Measurements from ENCODE around the gene MTCL3.

Gene MTCL3

DNA sequence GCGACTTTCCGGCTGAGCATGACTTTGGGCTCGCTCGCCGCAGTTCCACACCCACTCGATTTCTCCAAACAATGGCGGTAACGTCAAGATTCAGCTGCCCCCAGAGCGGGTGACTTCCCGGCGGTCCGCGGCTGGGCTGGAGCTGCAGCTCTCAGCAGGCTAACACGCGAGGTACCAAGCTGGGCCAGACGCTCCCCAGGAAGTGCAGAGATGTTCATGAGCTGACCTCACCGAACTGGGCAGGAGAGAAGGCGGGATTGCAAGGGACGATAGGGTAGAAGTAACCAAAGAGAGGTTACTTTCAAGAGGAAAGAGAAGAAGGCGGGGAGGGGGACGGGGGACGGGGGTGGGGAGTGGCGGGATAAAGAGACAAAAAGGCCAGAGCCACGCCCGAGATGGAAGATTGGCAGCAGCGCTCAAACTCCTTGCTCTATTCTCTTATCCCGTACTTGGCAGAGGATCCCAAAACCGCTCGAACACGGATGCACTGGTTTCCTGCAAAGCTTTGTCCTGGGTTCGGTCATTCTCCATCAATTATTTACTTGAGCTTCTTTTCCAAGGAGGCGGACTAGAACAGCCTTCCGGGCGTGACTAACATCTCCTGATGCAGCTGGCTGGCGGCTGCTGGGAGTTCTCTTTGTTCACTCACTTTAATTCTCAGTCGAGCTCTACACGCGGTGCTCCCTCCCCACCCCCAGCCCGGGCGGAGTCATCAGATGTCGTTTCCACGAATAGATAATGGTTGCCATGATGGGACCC lies at the start of gene MTCL3:
Gene MTCL3, minus strand, starts transcription at position 626 of the 759 bp plus-strand sequence.
- POLR2A ChIA-PET, result interaction anchor here (0.8 to 1.2 kb wide), 3 partner anchors 11 to 25 kb away, joined by 3 read pairs; no protein-coding TSS in a partner anchor
- ATAC-seq (no peak), DNase-seq (peak; percentile 54)
- CTCF ChIA-PET, result interaction anchor here (0.6 to 7.9 kb wide), 11 partner anchors 8 to 1554 kb away, joined by 3 to 86 read pairs (median 4); no protein-coding TSS in a partner anchor
- Mint-ChIP-seq H3K27me3 (peaks cover 43% of the 10 kb centered on the region), H3K9me3 (no peaks in the 10 kb centered on the region), H3K36me3 (ENCODE audit: low read depth) (peaks cover 2% of the 10 kb centered on the region), H3K4me1 (ENCODE audit: low read depth) (peaks cover 26% of the 10 kb centered on the region), H3K4me3 (peak within 1 kb of the TSS; percentile 74), H3K27ac (peak within 1 kb of the TSS; percentile 41)
- TF ChIP-seq CTCF (IDR thresholded peaks at IDR 0.05), result no peak
- intact Hi-C loops (cut with micrococcal nuclease), result loop anchor here (10.0 kb wide), 1 partner anchor 174 kb away; the partner anchor contains the start of gene ECHDC1

GRCh38 chr6:127567476-127567875 lies 48.3 kb upstream of the MTCL3 start:
- no peaks in the 10 kb centered on the region for H3K36me3 Mint-ChIP-seq (ENCODE audit: low read depth)
- peaks cover 11% of the 10 kb centered on the region for H3K4me1 Mint-ChIP-seq (ENCODE audit: low read depth)
- H3K4me3 Mint-ChIP-seq, result no peak overlapping the region
- no peaks in the 10 kb centered on the region for H3K9me3 Mint-ChIP-seq
- H3K27ac Mint-ChIP-seq, result no peak overlapping the region
- ATAC-seq (no peak), DNase-seq (no peak)
- no peak for TF ChIP-seq CTCF (IDR thresholded peaks at IDR 0.05)
- CTCF ChIA-PET, result no interaction called here
- intact Hi-C loops (cut with micrococcal nuclease), result no loop called here
- H3K27me3 Mint-ChIP-seq, result peaks cover 8% of the 10 kb centered on the region
- POLR2A ChIA-PET, result interaction anchor here (0.7 kb wide), 1 partner anchor 151 kb away, joined by 4 read pairs; no protein-coding TSS in a partner anchor

GRCh38 chr6:127566651-127567050 lies 47.5 kb upstream of the MTCL3 start:
- intact Hi-C loops (cut with micrococcal nuclease), result no loop called here
- CTCF ChIA-PET, result no interaction called here
- peaks cover 9% of the 10 kb centered on the region for H3K27me3 Mint-ChIP-seq

DNA sequence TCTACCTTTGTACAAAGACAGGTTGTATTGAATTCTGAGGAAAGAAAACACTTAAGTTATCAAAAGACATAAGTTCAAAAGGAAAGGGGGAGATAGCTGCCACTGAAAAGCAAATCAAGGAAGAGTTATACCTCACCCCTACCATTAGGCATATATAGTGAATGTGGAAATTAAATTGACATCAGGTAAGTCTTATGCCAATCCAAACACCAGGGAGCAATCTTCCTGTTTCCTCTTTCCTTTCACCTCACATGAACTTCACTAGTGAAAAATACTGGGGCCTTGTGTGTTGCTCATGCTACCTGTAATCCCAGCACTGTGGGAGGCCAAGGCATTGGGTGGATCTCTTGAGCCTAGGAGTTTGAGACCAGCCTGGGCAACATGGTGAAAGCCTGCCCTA lies 47.0 kb upstream of the MTCL3 start:
- no peaks in the 10 kb centered on the region for H3K9me3 Mint-ChIP-seq
- ChIA-PET POLR2A (no interaction called here), CTCF (interaction anchor here (1.4 kb wide), 1 partner anchor 50 kb away, joined by 6 read pairs; no protein-coding TSS in a partner anchor)
- no peaks in the 10 kb centered on the region for H3K36me3 Mint-ChIP-seq (ENCODE audit: low read depth)
- H3K4me1 Mint-ChIP-seq (ENCODE audit: low read depth), result peaks cover 7% of the 10 kb centered on the region
- DNase-seq (no peak), ATAC-seq (no peak)
- H3K4me3 Mint-ChIP-seq, result no peak overlapping the region
- intact Hi-C loops (cut with micrococcal nuclease), result no loop called here
- TF ChIP-seq CTCF (IDR thresholded peaks at IDR 0.05), result no peak
- peaks cover 10% of the 10 kb centered on the region for H3K27me3 Mint-ChIP-seq
- no peak overlapping the region for H3K27ac Mint-ChIP-seq

More at GRCh38 chr6:127566651-127567050, 47.5 kb upstream of the MTCL3 start:
- Mint-ChIP-seq H3K9me3 (no peaks in the 10 kb centered on the region), H3K36me3 (ENCODE audit: low read depth) (no peaks in the 10 kb centered on the region), H3K4me3 (no peak overlapping the region), H3K4me1 (ENCODE audit: low read depth) (peaks cover 11% of the 10 kb centered on the region), H3K27ac (no peak overlapping the region)
- no peak for TF ChIP-seq CTCF (IDR thresholded peaks at IDR 0.05)
- DNase-seq (no peak), ATAC-seq (no peak)
- POLR2A ChIA-PET, result no interaction called here

DNA sequence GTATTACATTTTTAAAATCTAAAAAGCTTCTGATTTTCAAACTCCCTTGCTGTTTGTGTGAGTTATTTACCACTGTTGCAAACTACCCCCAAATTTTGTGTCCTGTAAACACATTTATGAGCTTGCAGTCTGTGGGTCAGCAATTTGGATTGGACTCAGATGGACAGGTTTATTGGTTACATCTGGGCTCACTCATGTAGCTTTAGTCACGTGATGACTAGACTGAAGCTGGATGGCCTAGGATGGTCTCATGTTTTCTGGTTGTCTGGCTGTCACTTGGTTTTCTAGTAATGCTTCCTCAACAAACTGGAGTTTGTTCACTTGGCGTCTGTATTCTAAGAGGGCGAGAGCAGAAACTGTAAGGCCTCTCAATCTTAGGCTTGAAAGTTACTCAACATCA lies 45.6 kb upstream of the MTCL3 start:
- DNase-seq (no peak), ATAC-seq (no peak)
- Mint-ChIP-seq H3K4me3 (no peak overlapping the region), H3K4me1 (ENCODE audit: low read depth) (no peaks in the 10 kb centered on the region), H3K9me3 (no peaks in the 10 kb centered on the region), H3K36me3 (ENCODE audit: low read depth) (no peaks in the 10 kb centered on the region), H3K27ac (no peak overlapping the region), H3K27me3 (peaks cover 11% of the 10 kb centered on the region)
- ChIA-PET CTCF (interaction anchor here (0.7 to 1.4 kb wide), 3 partner anchors 43 to 48 kb away, joined by 3 to 6 read pairs (median 4); partner anchors contain the start of gene MTCL3), POLR2A (no interaction called here)
- intact Hi-C loops (cut with micrococcal nuclease), result no loop called here
- no peak for TF ChIP-seq CTCF (IDR thresholded peaks at IDR 0.05)

Measured in activated CD8-positive, alpha-beta T cell treated with anti-CD3 and anti-CD28 coated beads for 36 hours (primary cell).